Measurements from ENCODE around the gene EFNA1.

GRCh38 chr1:155105604-155106011 lies 22.1 kb upstream of the EFNA1 start:
- no peak for TF ChIP-seq CTCF (IDR thresholded peaks at IDR 0.05)
- no peak for TF ChIP-seq ZFX (IDR thresholded peaks at IDR 0.05; ENCODE audit: borderline replicate concordance)
